ENCODE measurements around the gene RUSC1. TPM values are rescaled to one million over a fixed set of nuclear protein-coding genes. Genes with fewer than 3 reads are reported as not detected.
A peak's percentile ranks its signal among the peaks of the same experiment; 100 is the strongest.
"Not testable (repeated sequence)": the region's sequence is repeated elsewhere in the genome, so short reads cannot be mapped to it uniquely, and the experiment has no call there.

Gene RUSC1
- total RNA-seq, 1 donor from 2014 or later, result 18.0 TPM

- Histone ChIP-seq H3K9me3 (replicated peaks) (no peaks in the 10 kb centered on the region), H3K4me1 (peaks cover 46% of the 10 kb centered on the region), H3K27ac (replicated peaks) (peak overlapping the region; percentile 99), H3K4me3 (peak overlapping the region; percentile 85), H3K27me3 (ENCODE audit: low read depth) (no peaks in the 10 kb centered on the region), H3K36me3 (peaks cover 40% of the 10 kb centered on the region)
- intact Hi-C loops (cut with micrococcal nuclease), result no loop called here
- no peak for TF ChIP-seq CTCF (IDR thresholded peaks at IDR 0.05; ENCODE audit: borderline replicate concordance)
- DNase-seq, result no peak
These were observed 4.9 kb downstream of the RUSC1 start for GRCh38 chr1:155325603-155325893.

- no peak for TF ChIP-seq CTCF (IDR thresholded peaks at IDR 0.05; ENCODE audit: borderline replicate concordance)
- Histone ChIP-seq H3K27ac (replicated peaks) (no peak overlapping the region), H3K9me3 (replicated peaks) (no peaks in the 10 kb centered on the region), H3K4me3 (no peak overlapping the region), H3K27me3 (ENCODE audit: low read depth) (no peaks in the 10 kb centered on the region), H3K36me3 (peaks cover 45% of the 10 kb centered on the region), H3K4me1 (peaks cover 40% of the 10 kb centered on the region)
- intact Hi-C loops (cut with micrococcal nuclease), result no loop called here
- no peak for DNase-seq
These were observed 5.4 kb downstream of the RUSC1 start for GRCh38 chr1:155326020-155326526.

GRCh38 chr1:155326631-155327037, 5.9 kb downstream of the RUSC1 start:
- H3K4me1 ChIP-seq, result peaks cover 35% of the 10 kb centered on the region
- no peak for DNase-seq
- no peaks in the 10 kb centered on the region for H3K27me3 ChIP-seq (ENCODE audit: low read depth)
- H3K9me3 ChIP-seq (replicated peaks), result no peaks in the 10 kb centered on the region
- H3K27ac ChIP-seq (replicated peaks), result no peak overlapping the region
- intact Hi-C loops (cut with micrococcal nuclease), result no loop called here
- peaks cover 51% of the 10 kb centered on the region for H3K36me3 ChIP-seq
- H3K4me3 ChIP-seq, result no peak overlapping the region
- TF ChIP-seq CTCF (IDR thresholded peaks at IDR 0.05; ENCODE audit: borderline replicate concordance), result no peak

GRCh38 chr1:155327981-155328380, 7.3 kb downstream of the RUSC1 start:
- Histone ChIP-seq H3K4me3 (no peak overlapping the region), H3K4me1 (peaks cover 21% of the 10 kb centered on the region), H3K27me3 (ENCODE audit: low read depth) (no peaks in the 10 kb centered on the region), H3K9me3 (replicated peaks) (no peaks in the 10 kb centered on the region), H3K36me3 (peaks cover 56% of the 10 kb centered on the region), H3K27ac (replicated peaks) (no peak overlapping the region)
- DNase-seq, result no peak
- intact Hi-C loops (cut with micrococcal nuclease), result no loop called here
- TF ChIP-seq CTCF (IDR thresholded peaks at IDR 0.05; ENCODE audit: borderline replicate concordance), result no peak

- H3K36me3 ChIP-seq, result peaks cover 60% of the 10 kb centered on the region
- peaks cover 14% of the 10 kb centered on the region for H3K4me1 ChIP-seq
- H3K27me3 ChIP-seq (ENCODE audit: low read depth); H3K9me3 ChIP-seq (replicated peaks); H3K4me3 ChIP-seq; intact Hi-C loops (cut with micrococcal nuclease); H3K27ac ChIP-seq (replicated peaks); DNase-seq: not testable (repeated sequence)
These were observed 8.2 kb downstream of the RUSC1 start for GRCh38 chr1:155328856-155329255.

- H3K36me3 ChIP-seq, result peaks cover 69% of the 10 kb centered on the region
These were observed 9.4 kb downstream of the RUSC1 start for GRCh38 chr1:155329980-155330598.

More at GRCh38 chr1:155329980-155330598, 9.4 kb downstream of the RUSC1 start:
- Histone ChIP-seq H3K27ac (replicated peaks) (no peak overlapping the region), H3K4me3 (no peak overlapping the region), H3K4me1 (peaks cover 6% of the 10 kb centered on the region), H3K27me3 (ENCODE audit: low read depth) (no peaks in the 10 kb centered on the region), H3K9me3 (replicated peaks) (no peaks in the 10 kb centered on the region)
- intact Hi-C loops (cut with micrococcal nuclease), result no loop called here
- TF ChIP-seq CTCF (IDR thresholded peaks at IDR 0.05; ENCODE audit: borderline replicate concordance), result no peak
- no peak for DNase-seq

Measured in left ventricle myocardium inferior (tissue), 1 donor.